Measurements from ENCODE around the gene ATP8A2. TPM values are rescaled to one million over a fixed set of nuclear protein-coding genes. Genes with fewer than 3 reads are reported as not detected.

ATP8A2 gene
- total and polyA plus RNA-seq, 3 donors from 2014 or later: 14.2 to 38.3 (median 16.5) TPM

DNA sequence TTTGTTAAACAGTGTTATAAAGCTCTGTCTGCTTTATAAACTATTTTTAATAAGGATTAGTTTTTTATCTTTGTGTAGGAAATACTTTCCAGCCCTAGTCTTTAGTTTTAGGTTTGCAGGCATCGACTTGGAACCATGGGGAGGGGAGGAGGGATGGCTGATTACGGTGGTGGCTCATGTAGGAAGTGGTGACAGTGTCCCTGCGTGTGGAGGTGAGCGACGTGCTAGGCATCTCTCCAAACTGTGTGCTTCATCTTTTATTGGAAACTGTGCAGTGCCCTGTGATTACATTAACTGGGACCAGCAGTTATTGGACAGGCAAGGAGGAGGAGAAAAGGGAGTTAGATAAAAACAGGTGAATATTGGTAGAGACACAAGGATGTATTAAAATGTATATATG lies 203.8 kb downstream of the ATP8A2 start:
- TF ChIP-seq POLR2A (IDR thresholded peaks at IDR 0.05): no peak
- TF ChIP-seq, protein P1, sequence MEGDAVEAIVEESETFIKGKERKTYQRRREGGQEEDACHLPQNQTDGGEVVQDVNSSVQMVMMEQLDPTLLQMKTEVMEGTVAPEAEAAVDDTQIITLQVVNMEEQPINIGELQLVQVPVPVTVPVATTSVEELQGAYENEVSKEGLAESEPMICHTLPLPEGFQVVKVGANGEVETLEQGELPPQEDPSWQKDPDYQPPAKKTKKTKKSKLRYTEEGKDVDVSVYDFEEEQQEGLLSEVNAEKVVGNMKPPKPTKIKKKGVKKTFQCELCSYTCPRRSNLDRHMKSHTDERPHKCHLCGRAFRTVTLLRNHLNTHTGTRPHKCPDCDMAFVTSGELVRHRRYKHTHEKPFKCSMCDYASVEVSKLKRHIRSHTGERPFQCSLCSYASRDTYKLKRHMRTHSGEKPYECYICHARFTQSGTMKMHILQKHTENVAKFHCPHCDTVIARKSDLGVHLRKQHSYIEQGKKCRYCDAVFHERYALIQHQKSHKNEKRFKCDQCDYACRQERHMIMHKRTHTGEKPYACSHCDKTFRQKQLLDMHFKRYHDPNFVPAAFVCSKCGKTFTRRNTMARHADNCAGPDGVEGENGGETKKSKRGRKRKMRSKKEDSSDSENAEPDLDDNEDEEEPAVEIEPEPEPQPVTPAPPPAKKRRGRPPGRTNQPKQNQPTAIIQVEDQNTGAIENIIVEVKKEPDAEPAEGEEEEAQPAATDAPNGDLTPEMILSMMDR (IDR thresholded peaks at IDR 0.05): no peak
- H3K9me3 ChIP-seq: no peaks in the 10 kb centered on the region
- H3K4me1 ChIP-seq: no peaks in the 10 kb centered on the region
- WGBS, 2 donors: 70 to 83% methylated on average over 5 of the region's 5 CpGs
- no peak overlapping the region for H3K4me3 ChIP-seq
- no peaks in the 10 kb centered on the region for H3K27me3 ChIP-seq
- intact Hi-C loops (cut with DNase I; ENCODE audit: low total_unique reads): loop anchor here (5.0 kb wide), 1 partner anchor 477 kb away; the partner anchor contains the start of gene SHISA2
- H3K36me3 ChIP-seq (ENCODE audit: low read depth, missing control alignments): no peaks in the 10 kb centered on the region
- DNase-seq: no peak
- no peak overlapping the region for H3K27ac ChIP-seq

DNA sequence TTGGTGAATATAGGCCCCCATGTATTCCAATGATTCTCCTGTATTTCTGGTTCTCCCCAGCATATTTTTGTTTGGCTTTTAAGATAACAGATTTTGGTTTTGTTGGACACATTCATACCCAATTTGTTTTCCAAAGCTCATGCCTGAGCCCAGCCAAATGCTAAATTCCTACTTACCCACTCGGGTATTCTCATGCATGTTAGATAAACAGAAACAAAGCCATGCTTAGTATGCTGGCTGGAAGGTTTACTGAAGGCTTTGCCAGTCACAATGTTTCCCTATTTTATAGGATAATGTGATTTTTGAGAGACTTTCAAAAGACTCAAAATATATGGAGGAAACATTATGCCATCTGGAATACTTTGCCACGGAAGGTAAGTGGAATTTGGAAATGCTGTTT lies 206.8 kb downstream of the ATP8A2 start:
- DNase-seq: no peak
- Histone ChIP-seq H3K9me3 (no peaks in the 10 kb centered on the region), H3K4me1 (no peaks in the 10 kb centered on the region), H3K4me3 (no peak overlapping the region), H3K27me3 (no peaks in the 10 kb centered on the region), H3K36me3 (ENCODE audit: low read depth, missing control alignments) (no peaks in the 10 kb centered on the region), H3K27ac (no peak overlapping the region)
- no peak for TF ChIP-seq POLR2A (IDR thresholded peaks at IDR 0.05)
- TF ChIP-seq, protein P1 (IDR thresholded peaks at IDR 0.05): no peak
- WGBS, 2 donors: 77 to 83% methylated on average over 2 of the region's 2 CpGs
- intact Hi-C loops (cut with DNase I; ENCODE audit: low total_unique reads): loop anchor here (5.0 kb wide), 1 partner anchor 474 kb away; the partner anchor contains the start of gene SHISA2

DNA sequence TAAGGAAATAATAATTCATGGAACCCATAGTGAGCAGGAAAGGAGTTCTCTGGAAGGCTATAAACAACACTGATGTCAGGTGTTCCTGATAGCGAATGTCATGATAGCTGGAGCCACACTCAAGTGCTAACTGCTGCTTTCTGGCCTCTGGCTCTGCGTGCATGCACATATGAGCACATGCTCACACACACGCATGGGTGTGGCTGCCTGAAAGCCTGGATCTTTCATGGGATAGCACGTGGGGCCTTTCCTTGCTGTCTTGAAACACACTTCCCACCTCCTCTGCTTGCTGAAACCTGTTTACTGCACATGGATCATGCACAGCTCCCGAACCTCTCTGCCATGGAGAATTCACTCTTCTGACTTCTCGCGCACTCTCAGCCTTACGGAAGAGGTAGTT lies 207.4 kb downstream of the ATP8A2 start:
- DNase-seq: no peak
- Histone ChIP-seq H3K4me3 (no peak overlapping the region), H3K9me3 (no peaks in the 10 kb centered on the region), H3K27me3 (no peaks in the 10 kb centered on the region), H3K36me3 (ENCODE audit: low read depth, missing control alignments) (no peaks in the 10 kb centered on the region), H3K27ac (no peak overlapping the region), H3K4me1 (no peaks in the 10 kb centered on the region)
- intact Hi-C loops (cut with DNase I; ENCODE audit: low total_unique reads): loop anchor here (5.0 kb wide), 1 partner anchor 473 kb away; the partner anchor contains the start of gene SHISA2
- WGBS, 2 donors: 91 to 96% methylated on average over 8 of the region's 8 CpGs
- TF ChIP-seq POLR2A (IDR thresholded peaks at IDR 0.05): no peak
- TF ChIP-seq, protein P1 (IDR thresholded peaks at IDR 0.05): no peak

DNA sequence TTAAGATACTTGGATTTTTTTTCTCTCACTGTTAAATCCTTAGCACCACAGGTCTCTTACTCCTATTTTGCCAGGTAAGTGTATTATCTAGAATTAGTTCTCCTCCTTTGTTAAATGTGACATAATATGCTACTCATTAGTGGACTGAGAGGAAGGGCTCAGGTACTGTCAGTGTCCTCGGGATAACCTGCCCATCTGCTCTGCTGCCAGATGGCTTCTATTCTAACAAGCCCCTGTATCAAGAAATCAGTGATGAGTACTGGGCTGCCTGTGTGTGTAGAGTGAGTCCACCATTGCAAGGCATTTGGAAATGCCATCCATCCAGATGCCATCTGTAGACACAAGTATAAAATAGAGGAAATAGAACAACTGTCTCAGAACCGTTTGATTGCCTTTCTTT lies 209.6 kb downstream of the ATP8A2 start:
- 85 to 89% methylated on average over 2 of the region's 2 CpGs for WGBS, 2 donors
- intact Hi-C loops (cut with DNase I; ENCODE audit: low total_unique reads): no loop called here
- DNase-seq: no peak
- H3K4me1 ChIP-seq: no peaks in the 10 kb centered on the region
- no peaks in the 10 kb centered on the region for H3K9me3 ChIP-seq
- no peak overlapping the region for H3K27ac ChIP-seq
- no peak for TF ChIP-seq POLR2A (IDR thresholded peaks at IDR 0.05)
- TF ChIP-seq, protein P1 (IDR thresholded peaks at IDR 0.05): no peak
- H3K27me3 ChIP-seq: no peaks in the 10 kb centered on the region
- H3K4me3 ChIP-seq: no peak overlapping the region
- no peaks in the 10 kb centered on the region for H3K36me3 ChIP-seq (ENCODE audit: low read depth, missing control alignments)

DNA sequence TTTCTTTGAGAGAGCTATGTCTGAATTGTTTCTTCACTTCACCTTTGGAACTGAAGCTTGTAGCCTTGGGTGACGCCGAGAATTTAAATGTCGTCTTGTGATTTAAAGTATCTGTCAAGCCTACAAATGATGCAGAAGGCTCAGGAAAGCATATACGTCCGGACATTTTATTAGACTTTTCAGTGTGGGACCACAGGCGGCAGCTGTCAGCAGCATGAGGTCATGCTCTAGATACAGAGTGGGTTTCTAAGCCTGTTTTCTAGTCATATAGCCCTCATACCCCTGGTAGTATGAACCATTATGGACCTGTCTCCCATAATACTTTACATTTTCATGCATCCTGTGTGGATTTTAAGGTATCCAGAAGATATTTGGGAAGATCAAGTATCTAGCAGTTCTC lies 212.3 kb downstream of the ATP8A2 start:
- no peaks in the 10 kb centered on the region for H3K36me3 ChIP-seq (ENCODE audit: low read depth, missing control alignments)
- no peaks in the 10 kb centered on the region for H3K4me1 ChIP-seq
- no peak for DNase-seq
- H3K27ac ChIP-seq: no peak overlapping the region
- TF ChIP-seq, protein P1 (IDR thresholded peaks at IDR 0.05): no peak
- no peak for TF ChIP-seq POLR2A (IDR thresholded peaks at IDR 0.05)
- intact Hi-C loops (cut with DNase I; ENCODE audit: low total_unique reads): no loop called here
- H3K4me3 ChIP-seq: no peak overlapping the region
- H3K27me3 ChIP-seq: no peaks in the 10 kb centered on the region
- no peaks in the 10 kb centered on the region for H3K9me3 ChIP-seq
- 60 to 63% methylated on average over 6 of the region's 6 CpGs for WGBS, 2 donors

Data from testis (tissue), 3 donors.